Suprapubic skin (tissue), 4 donors: Measurements from ENCODE around the gene C20orf202. TPM values are rescaled to one million over a fixed set of nuclear protein-coding genes. Genes with fewer than 3 reads are reported as not detected.

Experiments
- DNase-seq, 2 donors: peaks; one replicate each; pipeline ENCODE4 v3.0.0-alpha.2; 2019; ENCODE audit warnings: low spot score in 2 of 2
- H3K27ac ChIP-seq: fragments of 200-600 bp; sonication (generic); one replicate; pipeline ENCODE4 v1.5.1; 2019
- H3K27me3 ChIP-seq: fragments of 200-600 bp; sonication (generic); one replicate; pipeline ENCODE4 v1.5.1; 2019
- H3K36me3 ChIP-seq: fragments of 200-600 bp; sonication (generic); one replicate; pipeline ENCODE4 v1.5.1; 2019
- H3K4me1 ChIP-seq: fragments of 200-600 bp; sonication (generic); one replicate; pipeline ENCODE4 v1.5.1; 2019
- H3K4me3 ChIP-seq: fragments of 200-600 bp; sonication (generic); one replicate; pipeline ENCODE4 v1.5.1; 2019; ENCODE audit warnings: mild to moderate bottlenecking
- H3K9me3 ChIP-seq: fragments of 200-600 bp; sonication (generic); one replicate; pipeline ENCODE4 v1.5.1; 2019
- CTCF ChIP-seq, 2 donors: fragments of 200-600 bp in 1 of 2; fragments of 450-650 bp in 1 of 2; sonication (generic) in 1 of 2; IDR thresholded peaks; one replicate each; pipeline ENCODE4 v1.5.1; 2016 to 2019; ENCODE audit warnings: antibody characterized with exemption in 2 of 2, mild to moderate bottlenecking in 1 of 2, moderate library complexity in 1 of 2
- EP300 ChIP-seq: sonication (generic); formaldehyde crosslinking; IDR thresholded peaks from one replicate; pipeline ENCODE4 v1.6.1; 2017; ENCODE audit warnings: antibody characterized with exemption
- POLR2A ChIP-seq, 2 donors: fragments of 450-650 bp; IDR thresholded peaks; one replicate each; pipeline ENCODE4 v1.6.1; 2017; ENCODE audit warnings: antibody characterized with exemption in 2 of 2, mild to moderate bottlenecking in 2 of 2, moderate library complexity in 2 of 2
- POLR2AphosphoS5 ChIP-seq, 3 donors: sonication (generic); formaldehyde crosslinking; IDR thresholded peaks; one replicate each; pipeline ENCODE4 v1.6.1; 2017; ENCODE audit warnings: antibody characterized with exemption in 3 of 3
- WGBS: methylation state at CpG from one replicate; pipeline ENCODE4 v1.1.5; 2018; 5-methylcytosine and 5-hydroxymethylcytosine counted together
- total RNA-seq, 4 donors: library from RNA; depleted of rRNA; stranded (reverse); fragments of >200 nt; gene quantifications; one replicate each; pipeline ENCODE4 v1.1.0, GENCODE V29; 2016

C20orf202 gene
- total RNA-seq, 4 donors from 2014 or later: 0.89 to 0.97 TPM; not detected in 2

- Histone ChIP-seq H3K4me1 (peaks cover 8% of the 10 kb centered on the region), H3K4me3 (no peak overlapping the region), H3K9me3 (no peaks in the 10 kb centered on the region), H3K27ac (no peak overlapping the region), H3K36me3 (no peaks in the 10 kb centered on the region), H3K27me3 (peaks cover 3% of the 10 kb centered on the region)
- no peak for DNase-seq
- 63% methylated on average over 5 of the region's 5 CpGs for WGBS
- TF ChIP-seq POLR2A (IDR thresholded peaks at IDR 0.05) (no peak), POLR2AphosphoS5 (IDR thresholded peaks at IDR 0.05) (no peak), CTCF (IDR thresholded peaks at IDR 0.05) (no peak), EP300 (no peak)
These were observed 6.5 kb downstream of the C20orf202 start for GRCh38 chr20:1209447-1210387.

- Histone ChIP-seq H3K9me3 (no peaks in the 10 kb centered on the region), H3K27ac (no peak overlapping the region), H3K4me3 (no peak overlapping the region), H3K4me1 (peaks cover 7% of the 10 kb centered on the region), H3K36me3 (no peaks in the 10 kb centered on the region), H3K27me3 (peaks cover 4% of the 10 kb centered on the region)
- 96% methylated on average over 1 of the region's 1 CpG for WGBS
- DNase-seq: no peak
- no peak for TF ChIP-seq POLR2AphosphoS5 (IDR thresholded peaks at IDR 0.05)
- no peak for TF ChIP-seq POLR2A (IDR thresholded peaks at IDR 0.05)
- TF ChIP-seq EP300: no peak
- no peak for TF ChIP-seq CTCF (IDR thresholded peaks at IDR 0.05)
These were observed 7.2 kb downstream of the C20orf202 start for GRCh38 chr20:1210501-1210900.

GRCh38 chr20:1212023-1212422 is 8.8 kb downstream of the C20orf202 start:
- peaks cover 7% of the 10 kb centered on the region for H3K4me1 ChIP-seq
- H3K27ac ChIP-seq: no peak overlapping the region
- no peaks in the 10 kb centered on the region for H3K9me3 ChIP-seq
- no peak for TF ChIP-seq POLR2AphosphoS5 (IDR thresholded peaks at IDR 0.05)
- no peak for TF ChIP-seq POLR2A (IDR thresholded peaks at IDR 0.05)
- TF ChIP-seq EP300: no peak
- peaks cover 12% of the 10 kb centered on the region for H3K27me3 ChIP-seq
- no peak for DNase-seq
- H3K4me3 ChIP-seq: no peak overlapping the region
- no peaks in the 10 kb centered on the region for H3K36me3 ChIP-seq

- Histone ChIP-seq H3K36me3 (no peaks in the 10 kb centered on the region), H3K27me3 (peaks cover 13% of the 10 kb centered on the region), H3K27ac (no peak overlapping the region), H3K4me1 (peaks cover 7% of the 10 kb centered on the region), H3K4me3 (no peak overlapping the region), H3K9me3 (no peaks in the 10 kb centered on the region)
- TF ChIP-seq CTCF (IDR thresholded peaks at IDR 0.05) (peak; percentile 71 to 76), EP300 (no peak), POLR2AphosphoS5 (IDR thresholded peaks at IDR 0.05) (no peak), POLR2A (IDR thresholded peaks at IDR 0.05) (no peak)
- peak; percentile 79 to 88 for DNase-seq
- whole genome bisulfite sequencing: 11% methylated on average over 21 of the region's 21 CpGs
These were observed 9.5 kb downstream of the C20orf202 start for GRCh38 chr20:1212607-1213396.

GRCh38 chr20:1214838-1215261 is 11.6 kb downstream of the C20orf202 start:
- TF ChIP-seq POLR2AphosphoS5 (IDR thresholded peaks at IDR 0.05): no peak
- no peak for TF ChIP-seq POLR2A (IDR thresholded peaks at IDR 0.05)
- H3K27me3 ChIP-seq: peaks cover 13% of the 10 kb centered on the region
- H3K9me3 ChIP-seq: no peaks in the 10 kb centered on the region
- H3K4me1 ChIP-seq: peaks cover 7% of the 10 kb centered on the region
- no peak overlapping the region for H3K4me3 ChIP-seq
- DNase-seq: no peak
- 72% methylated on average over 4 of the region's 4 CpGs for WGBS
- no peak overlapping the region for H3K27ac ChIP-seq
- no peaks in the 10 kb centered on the region for H3K36me3 ChIP-seq
